Occipital lobe (tissue), 2 donors: ENCODE measurements around the gene WDR75. TPM values are rescaled to one million over a fixed set of nuclear protein-coding genes. Genes with fewer than 3 reads are reported as not detected.
"Not testable (repeated sequence)": the region's sequence is repeated elsewhere in the genome, so short reads cannot be mapped to it uniquely, and the experiment has no call there.

Experiments
- DNase-seq: peaks from one replicate; lab custom pipeline; 2025; lab: John Stamatoyannopoulos, UW
- total RNA-seq: library from RNA; depleted of rRNA; stranded (reverse); fragments of >200 nt; gene quantifications from one replicate; pipeline ENCODE4 v1.2.3, GENCODE V29; 2014

WDR75 gene
- 91.9 TPM for total RNA-seq

DNA sequence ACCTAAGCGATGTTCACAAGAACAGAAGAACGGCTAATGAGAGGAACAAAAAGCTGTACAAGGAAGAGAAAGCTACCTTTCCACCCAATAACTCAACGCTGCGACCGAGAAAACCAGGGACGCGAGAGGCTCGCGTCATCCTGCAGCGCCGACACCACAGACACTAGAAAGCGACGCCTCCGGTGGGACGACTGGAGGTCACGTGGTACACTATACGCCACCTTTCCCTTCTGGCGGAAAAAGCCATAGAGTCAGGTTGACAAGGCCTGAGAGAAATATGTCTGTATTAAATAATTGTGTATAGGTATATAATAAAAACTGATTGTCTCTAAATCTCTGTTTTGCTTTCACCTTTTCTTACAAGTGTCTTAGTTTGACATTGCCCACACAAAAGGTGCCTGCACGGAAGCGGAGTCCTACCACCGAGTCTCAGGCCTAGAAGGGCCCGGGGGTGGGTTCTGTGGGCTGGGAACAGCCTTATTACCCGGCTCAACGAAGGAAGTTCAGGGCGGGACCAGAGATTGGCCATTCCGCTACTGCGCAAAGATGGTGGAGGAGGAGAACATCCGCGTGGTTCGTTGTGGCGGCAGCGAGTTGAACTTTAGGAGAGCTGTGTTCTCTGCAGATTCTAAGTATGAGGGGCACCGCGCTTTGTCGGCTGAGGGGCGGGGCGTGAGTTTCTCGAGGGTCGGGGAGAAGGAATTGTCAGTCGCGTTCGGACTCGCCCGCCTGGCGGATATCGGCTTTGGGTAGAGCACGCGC is at the start of gene WDR75:
Gene WDR75 (plus strand): TSS at position 528 of the 762 bp plus-strand sequence. CDS start 19 bp downstream, at position 547.
- peak; percentile 89 for DNase-seq

DNA sequence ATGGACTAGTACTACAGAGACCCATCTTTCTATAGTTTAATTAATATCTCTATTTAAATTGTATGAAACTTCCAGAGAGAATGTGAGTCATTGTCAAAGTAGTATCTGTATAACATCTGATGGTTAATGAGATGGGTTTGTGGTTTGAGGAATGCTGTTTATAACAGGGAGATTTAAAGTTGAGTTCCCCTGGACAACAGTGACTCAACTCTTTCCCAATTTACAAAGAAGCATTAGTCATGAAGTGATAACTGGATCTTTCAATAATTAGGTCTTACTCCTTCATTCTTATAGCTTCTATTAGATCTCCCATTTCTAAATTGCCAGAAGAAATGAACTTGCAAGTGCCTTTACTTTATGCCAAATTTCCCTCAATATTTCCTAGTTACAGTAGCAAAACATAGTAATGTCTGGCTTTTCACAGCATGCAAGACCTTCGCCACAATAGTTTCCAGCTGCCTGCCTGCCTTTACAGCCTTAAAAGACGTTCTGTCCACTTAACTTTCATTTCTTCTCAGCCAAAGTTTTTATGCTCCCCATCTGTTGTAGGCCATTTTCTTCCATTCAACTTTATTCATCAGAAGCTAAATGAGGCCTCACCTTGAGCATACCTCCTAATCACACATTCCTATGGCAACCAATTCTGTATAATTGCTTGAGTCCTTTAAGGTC is 47.7 kb upstream of the WDR75 start:
- no peak for DNase-seq

DNA sequence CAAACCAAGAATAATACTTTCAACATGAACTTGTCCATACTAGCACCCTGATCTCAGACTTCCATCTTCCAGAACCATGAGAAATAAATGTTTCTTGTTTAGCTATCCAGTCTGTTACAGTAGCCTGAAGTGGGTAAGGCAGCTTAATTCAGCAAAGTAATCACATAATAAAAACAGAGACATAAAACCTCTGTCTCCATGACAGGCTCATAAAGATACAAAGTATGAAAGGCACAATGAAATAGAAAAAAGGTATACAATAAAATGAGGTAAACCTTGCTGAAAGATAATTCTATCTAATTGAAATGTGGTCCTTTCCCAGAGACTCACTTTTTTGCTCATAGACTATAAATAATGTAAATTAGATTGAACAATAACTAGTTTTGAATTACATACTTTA is 46.7 kb upstream of the WDR75 start:
- no peak for DNase-seq

DNA sequence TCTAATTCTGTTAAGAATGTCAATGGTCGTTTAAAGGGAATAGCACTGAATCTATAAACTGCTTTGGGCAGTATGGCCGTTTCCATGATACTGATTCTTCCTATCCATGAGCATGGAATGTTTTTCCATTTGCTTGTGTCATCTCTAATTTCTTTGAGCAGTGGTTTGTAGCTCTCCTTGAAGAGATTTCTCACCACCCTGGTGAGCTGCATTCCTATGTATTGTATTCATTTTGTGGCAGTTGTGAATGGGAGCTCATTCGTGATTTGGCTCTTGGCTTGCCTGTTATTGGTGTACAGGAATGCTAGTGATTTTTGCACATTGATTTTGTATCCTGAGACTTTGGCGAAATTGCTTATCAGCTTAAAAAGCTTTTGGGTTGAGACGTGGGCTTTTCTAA is 38.3 kb upstream of the WDR75 start:
- DNase-seq = no peak

DNA sequence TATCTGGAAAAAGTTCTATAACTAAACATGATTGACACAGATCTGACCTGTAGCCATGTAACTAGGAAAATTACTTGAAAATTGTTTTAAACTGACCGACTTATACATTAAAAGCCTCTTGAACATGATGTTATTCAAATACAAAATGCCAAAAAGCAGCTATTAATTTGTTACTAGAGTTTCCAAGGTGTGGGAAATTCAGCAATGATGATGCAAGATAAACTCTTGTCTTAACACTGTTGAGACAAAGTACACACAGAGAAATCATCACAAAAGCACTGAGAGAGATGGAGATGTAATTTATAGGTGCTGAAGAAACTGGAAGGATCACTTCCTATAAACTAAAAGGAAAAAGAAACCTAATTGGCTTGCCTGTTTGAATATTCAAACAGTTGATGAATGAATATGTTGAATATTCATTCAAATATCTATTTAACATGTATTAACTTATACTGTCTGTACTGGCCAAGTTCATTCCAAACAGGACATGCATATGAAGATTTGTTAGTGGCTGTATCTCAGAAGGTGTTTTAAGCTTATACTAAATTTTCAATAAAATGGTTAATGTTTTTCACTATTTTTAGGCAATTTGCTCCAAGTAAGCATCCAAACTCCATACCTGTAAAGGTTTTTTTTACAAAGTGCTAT is 34.6 kb upstream of the WDR75 start:
- no peak for DNase-seq

DNA sequence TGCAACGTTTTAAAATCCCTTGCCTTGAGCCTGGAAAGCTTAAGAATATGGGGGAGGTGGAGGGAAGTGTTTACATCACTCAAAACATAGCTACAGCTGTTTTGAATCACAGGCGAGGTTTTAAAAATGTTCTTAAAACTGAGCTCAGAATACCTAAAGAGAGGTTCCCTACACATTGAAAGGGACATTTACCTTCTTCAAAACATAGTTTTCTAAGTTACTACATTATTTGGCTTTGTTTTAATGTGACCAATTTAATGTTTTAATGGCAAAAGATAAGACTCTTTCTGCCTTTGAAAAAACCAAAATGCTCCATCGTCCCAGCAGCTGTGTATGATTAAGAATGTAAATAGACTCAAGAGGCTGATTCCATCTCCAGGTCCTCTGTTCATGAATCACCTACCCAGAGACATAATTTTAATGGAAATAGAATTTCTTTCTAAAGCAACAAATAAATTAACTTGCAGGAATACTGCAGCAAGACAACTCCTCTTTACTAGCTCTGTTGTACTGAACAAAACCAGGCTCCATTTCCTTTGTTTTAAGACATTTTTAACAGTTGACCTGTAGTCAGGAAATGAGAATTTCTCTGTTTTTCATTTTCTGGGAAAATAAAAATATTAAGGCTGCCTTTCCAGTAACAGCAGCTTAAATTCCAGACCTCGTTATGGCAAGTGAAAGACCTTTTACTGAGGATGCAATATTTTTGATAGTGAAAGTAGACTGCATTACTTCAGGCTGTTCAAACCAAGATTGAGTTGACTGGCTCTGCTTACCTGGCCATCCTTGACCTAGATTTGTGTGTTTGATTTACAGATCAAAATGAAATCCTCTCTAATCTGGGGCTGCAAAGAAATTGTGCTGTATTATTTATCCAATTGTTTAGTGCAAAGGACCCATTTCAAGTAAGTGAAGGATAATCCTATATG is 33.7 kb upstream of the WDR75 start:
- no peak for DNase-seq

DNA sequence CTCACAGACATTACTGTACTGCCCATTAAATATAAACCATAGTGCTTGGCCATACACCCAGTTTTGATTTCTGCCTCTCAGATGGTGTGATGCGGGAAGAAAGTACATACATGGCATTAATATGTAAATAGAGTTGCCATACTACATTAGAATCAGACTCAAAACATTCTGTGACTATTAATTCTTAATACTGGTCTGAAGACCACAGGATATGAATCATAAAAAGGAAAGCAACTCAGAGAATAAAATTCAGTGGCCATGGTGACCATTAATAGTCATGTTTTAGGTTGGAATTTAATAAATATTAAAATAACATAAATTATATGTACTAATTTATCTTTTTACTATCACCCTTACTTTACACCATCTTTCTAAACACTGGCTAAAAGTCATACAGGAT is 33.0 kb upstream of the WDR75 start:
- DNase-seq = no peak

DNA sequence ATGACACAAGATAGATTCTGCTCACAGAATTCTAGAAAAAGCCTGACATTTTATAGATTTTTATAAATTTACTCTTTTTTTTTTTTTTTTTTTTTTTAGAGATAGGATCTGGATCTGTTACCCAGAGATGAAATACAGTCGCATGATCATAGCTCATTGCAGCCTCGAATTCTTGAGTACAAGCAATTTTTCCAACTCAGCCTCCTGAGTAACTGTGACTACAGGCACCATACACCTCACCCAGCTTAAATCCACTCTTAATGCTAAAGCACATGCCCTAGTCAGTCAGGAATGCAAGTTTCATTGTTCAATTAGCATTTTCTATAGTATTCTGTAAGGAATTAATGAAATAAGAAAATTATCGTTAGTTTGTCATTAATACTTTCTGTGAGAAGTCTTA is 32.1 kb upstream of the WDR75 start:
- DNase-seq = no peak

DNA sequence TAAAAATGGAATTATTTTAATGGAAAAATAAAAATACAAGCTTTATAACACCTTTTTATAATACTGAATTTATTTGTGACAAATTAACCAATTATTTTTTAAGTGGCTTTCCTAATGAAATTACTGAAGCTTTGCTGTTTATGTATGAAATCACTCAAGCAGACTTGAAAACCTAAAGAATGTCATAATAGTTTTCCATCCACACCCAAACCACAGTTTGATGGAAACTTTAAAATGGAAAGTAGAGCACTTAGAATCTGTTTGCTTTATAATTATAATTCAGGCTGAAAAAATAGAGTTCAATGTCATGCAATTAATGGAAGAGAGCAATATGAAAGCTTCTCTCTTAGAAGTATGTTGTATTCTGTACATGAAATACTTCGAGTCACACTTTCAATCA is 31.6 kb upstream of the WDR75 start:
- DNase-seq = no peak

DNA sequence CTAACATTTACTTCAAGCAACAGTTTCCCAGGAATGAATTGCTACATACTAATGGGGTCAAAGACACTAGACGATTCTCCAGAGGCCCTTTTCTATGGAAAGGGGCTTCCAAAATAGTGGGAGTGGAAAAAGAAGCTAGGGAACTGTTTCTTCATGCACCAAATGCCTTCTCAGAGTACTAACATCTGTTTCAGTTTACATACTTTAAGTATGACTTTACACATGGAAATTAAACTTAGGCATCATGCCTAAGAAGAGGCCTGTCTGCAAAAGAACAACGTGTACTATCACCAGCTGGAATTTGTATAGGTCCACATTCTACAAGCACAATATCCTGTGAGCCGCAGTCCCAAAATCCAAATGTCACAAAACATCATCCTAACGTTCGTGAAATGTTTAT is 29.4 kb upstream of the WDR75 start:
- DNase-seq = no peak

DNA sequence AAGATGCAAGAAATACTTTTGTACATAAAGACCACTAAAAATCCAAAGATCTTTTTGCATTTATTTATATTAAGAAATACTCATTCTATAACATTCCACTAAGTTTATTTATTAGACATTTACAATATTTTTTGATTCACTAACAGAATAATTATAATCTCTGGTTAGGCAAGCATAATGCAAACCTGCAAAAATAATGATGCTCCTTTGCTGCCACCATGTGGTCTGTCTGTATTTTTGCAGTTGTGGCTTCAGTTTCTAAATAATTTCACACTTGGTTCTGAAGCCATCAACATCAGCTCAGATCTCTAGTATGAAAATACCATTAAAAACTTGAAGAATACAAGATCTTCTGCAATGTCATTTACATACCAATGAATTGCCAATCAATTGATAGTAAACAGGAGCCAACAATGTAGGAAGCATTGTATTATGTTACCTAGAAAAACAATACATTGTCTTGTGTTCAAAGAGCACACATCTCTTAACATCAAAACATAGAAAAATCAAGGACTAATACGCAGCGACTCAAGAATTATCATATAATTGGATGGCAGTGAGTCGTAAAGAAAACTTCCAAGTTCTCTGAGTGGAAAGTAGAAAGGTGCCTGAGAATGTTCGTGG is 28.8 kb upstream of the WDR75 start:
- no peak for DNase-seq

DNA sequence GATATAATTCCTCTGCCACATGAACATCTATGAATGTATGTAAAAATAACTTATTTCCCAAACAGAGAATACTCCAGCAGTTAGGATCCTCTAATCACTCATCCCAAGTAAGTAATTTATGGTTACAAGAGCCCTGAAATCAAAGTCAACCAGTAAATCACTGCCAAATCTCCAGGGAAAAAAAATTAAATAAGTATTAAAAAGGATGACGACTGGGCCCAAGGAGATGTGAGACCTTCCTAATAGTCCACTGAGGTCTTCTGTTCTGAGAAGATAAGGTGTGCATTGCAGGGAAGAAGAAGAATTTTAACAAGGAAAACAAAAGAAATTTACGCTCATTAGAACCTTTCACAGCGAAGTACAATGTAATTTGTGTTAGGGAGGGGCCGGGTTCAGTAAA is 28.0 kb upstream of the WDR75 start:
- DNase-seq = no peak

DNA sequence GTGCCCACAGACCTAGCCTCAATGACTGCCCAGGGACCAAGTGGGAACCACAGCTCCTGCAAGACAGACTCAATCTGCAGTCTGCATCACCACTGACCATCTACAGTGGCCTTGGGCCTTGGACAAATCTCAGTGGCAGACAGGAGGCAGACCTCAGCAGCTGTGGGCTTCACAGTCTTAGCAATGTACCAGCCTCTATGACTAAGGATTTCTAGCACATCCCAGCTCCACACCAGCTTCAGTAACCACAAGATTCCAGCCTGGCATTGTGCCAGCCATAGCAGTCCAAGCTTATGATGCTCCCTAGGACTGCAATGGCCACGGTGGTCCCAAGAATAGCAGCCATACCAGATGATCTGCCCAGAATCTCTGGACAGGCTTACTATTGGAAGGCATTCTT is 19.6 kb upstream of the WDR75 start:
- no peak for DNase-seq

DNA sequence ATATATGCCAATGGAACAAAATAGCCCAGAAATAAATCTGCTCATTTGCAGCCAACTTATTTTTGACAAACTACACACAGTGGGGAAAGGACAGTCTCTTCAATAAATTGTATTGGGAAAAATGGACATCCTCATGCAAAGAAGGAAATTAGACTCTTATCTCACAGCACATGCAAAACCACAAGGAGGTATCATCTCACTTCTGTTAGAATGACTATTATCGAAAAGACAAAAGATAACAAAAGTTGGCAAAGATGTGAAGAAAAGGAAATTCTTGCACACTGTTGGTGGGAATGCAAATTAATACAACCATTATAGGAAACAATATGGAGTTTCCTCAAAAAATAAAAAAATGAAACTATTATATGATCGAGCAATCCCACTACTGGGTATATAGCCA is 16.3 kb upstream of the WDR75 start:
- no peak for DNase-seq

DNA sequence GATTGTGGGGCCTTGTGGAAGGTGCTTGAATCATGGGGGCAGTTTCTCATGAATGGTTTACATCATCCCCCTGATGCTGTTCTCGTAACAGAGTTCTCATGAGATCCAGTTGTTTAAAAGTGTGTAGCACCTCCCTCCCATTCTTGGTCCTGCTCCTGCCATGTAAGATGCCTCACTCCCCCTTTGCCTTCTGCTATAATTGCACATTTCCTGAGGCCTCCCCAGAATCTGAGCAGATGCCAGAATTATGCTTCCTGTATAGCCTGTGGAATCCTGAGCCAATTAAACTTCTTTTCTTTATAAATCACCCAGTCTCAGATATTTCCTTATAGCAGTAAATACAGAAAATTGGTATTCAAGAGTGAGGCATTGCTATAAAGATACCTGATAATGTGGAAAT is 15.6 kb upstream of the WDR75 start:
- no peak for DNase-seq

DNA sequence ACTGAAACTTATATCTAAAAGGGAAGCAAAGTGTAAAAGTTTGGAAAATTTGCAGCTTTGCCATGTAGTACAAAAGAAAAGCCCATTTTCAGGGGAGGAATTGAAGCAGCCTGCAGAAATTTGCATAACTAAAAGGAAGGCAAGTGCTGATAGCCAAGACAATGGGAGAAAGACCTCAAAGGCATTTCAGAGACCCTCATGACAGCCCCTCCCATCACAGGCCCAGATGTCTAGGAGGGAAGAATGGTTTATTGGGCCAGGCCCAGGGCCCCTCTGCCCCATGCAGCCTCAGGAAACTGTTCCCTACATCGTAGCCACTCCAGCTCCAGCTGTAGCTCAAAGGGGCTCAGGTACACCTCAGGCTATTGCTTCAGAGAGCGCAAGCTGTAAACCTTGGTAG is 14.4 kb upstream of the WDR75 start:
- DNase-seq = no peak

DNA sequence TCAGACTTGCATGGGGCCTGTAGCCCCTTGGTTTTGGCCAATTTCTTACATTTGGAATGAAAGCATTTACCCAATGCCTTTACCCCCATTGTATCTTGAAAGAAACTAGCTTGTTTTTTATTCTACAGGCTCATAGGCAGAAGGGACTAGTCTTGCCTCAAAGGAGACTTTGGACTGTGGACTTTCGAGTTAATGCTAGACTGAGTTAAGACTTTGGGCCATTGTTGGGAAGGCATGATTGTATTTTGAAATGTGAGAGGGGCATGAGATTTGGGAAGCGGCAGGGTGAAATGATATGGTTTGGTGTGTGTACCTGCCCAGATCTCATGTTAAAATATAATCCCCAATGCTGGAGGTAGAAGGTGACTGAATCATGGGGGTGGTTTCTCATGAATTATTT is 13.4 kb upstream of the WDR75 start:
- no peak for DNase-seq

DNA sequence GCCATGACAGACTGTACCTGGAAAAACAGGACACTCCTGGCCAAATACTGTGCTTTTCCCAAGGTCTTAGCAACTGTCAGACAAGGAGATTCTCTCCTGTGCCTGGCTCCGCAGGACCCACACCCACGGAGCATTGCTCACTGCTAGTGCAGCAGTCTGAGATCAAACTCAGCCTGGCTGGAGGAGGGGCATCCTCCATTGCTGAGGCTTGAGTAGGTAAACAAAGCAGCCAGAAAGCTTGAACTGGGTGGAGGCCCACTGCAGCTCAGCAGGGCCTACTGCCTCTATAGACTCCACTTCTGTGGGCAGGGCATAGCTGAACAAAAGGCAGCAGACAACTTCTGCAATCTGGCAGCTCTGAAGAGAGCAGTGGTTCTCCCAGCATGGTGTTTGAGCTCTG is 10.8 kb upstream of the WDR75 start:
- not testable (repeated sequence) for DNase-seq

DNA sequence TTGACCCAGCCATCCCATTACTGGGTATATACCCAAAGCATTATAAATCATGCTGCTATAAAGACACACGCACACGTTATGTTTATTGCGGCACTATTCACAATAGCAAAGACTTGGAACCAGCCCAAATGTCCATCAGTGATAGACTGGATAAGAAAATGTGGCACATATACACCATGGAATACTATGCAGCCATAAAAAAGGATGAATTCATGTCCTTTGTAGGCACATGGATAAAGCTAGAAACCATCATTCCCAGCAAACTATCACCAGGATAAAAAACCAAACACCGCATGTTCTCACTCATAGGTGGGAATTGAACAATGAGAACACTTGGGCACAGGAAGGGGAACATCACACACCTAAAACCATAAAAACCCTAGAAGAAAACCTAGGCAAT is 5.5 kb upstream of the WDR75 start:
- DNase-seq = not testable (repeated sequence)

DNA sequence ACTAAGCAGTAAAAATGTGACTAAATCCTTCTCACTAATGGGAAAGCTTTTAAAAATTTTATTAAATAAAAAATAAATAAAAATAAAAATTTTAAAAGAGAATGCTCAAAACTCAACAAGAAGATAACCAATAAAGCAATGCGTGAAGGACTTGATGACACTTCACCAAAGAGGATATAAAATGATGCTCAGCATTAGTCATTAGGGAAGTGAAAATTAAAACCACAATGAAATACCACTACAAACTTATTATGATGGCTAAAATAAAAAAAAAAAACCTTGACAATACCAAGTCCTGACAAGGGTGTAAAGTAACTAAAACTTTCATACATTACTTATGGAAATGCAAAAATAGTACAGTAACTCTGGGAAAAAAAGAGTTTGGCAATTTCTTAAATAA is 3.3 kb upstream of the WDR75 start:
- no peak for DNase-seq

DNA sequence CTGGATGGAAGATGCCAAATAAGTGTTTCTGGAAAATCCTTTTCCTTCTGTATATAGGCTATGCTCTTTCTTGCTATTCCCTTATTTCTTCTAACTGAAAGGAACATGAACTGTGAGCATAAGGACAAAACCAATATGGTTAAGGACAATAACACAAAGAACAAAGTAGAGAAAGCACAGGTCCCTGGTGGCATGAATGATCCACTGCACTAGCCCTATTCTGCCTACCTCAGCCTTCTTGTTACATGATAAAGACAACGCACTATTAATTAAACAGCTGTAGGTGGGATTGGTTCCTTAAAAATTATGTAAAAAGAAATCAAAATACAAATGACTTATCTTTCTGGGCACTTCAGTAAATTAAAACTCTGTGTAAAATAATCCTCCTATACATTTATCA is 1.9 kb upstream of the WDR75 start:
- no peak for DNase-seq

DNA sequence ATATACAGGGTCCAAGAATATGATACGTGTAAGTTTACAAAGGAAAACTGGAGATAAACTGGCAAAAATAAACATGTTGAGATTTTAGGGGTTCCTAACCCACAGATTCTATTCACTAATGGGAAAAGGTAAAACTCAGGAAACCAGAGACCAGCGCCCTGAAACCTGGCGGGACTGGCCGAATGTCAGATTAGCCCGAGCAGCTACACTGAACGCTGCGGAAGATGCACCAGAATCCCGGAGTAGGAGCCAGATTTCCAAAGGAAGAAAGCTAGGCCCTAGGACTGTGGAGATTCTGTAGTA is 679 bp upstream of the WDR75 start:
- DNase-seq = no peak
